ENCODE results near the gene RBMS3. TPM values are rescaled to one million over a fixed set of nuclear protein-coding genes. Genes with fewer than 3 reads are reported as not detected.

RBMS3 gene
- total and polyA plus RNA-seq, 12 donors = 8.7 to 90.1 (median 51.2) TPM

GRCh38 chr3:29591579-29591978 lies 310.7 kb downstream of the RBMS3 start:
- no peak for DNase-seq
- intact Hi-C loops (cut with DNase I) = no loop called here
- no peak overlapping the region for H3K27ac ChIP-seq
- no peaks in the 10 kb centered on the region for H3K9me3 ChIP-seq (replicated peaks in 1 of 3)
- no peak overlapping the region for H3K4me3 ChIP-seq
- TF ChIP-seq CTCF (IDR thresholded peaks at IDR 0.05) (no peak), POLR2A (IDR thresholded peaks at IDR 0.05) (no peak)
- WGBS, 4 donors = 43 to 53% (median 49%) methylated on average over 3 of the region's 3 CpGs
- H3K27me3 ChIP-seq = no peaks in the 10 kb centered on the region
- H3K36me3 ChIP-seq (replicated peaks in 1 of 2) = no peaks in the 10 kb centered on the region
- no peaks in the 10 kb centered on the region for H3K4me1 ChIP-seq (replicated peaks in 1 of 2)

- TF ChIP-seq CTCF (IDR thresholded peaks at IDR 0.05) (no peak), POLR2A (IDR thresholded peaks at IDR 0.05) (no peak)
- no peak for DNase-seq
- no peaks in the 10 kb centered on the region for H3K9me3 ChIP-seq (replicated peaks in 1 of 3)
- no peaks in the 10 kb centered on the region for H3K4me1 ChIP-seq (replicated peaks in 1 of 2)
- no peaks in the 10 kb centered on the region for H3K27me3 ChIP-seq
- H3K36me3 ChIP-seq (replicated peaks in 1 of 2) = no peaks in the 10 kb centered on the region
- intact Hi-C loops (cut with DNase I) = no loop called here
- no peak overlapping the region for H3K4me3 ChIP-seq
- H3K27ac ChIP-seq = no peak overlapping the region
- 81 to 95% (median 89%) methylated on average over 1 of the region's 1 CpG for WGBS, 4 donors
Observed at GRCh38 chr3:29593802-29594201, 312.9 kb downstream of the RBMS3 start.

- H3K4me3 ChIP-seq = no peak overlapping the region
- no peaks in the 10 kb centered on the region for H3K27me3 ChIP-seq
- no peak overlapping the region for H3K27ac ChIP-seq
- H3K4me1 ChIP-seq (replicated peaks in 1 of 2) = no peaks in the 10 kb centered on the region
- 74 to 83% (median 79%) methylated on average over 1 of the region's 1 CpG for WGBS, 4 donors
- H3K9me3 ChIP-seq (replicated peaks in 1 of 3) = no peaks in the 10 kb centered on the region
- TF ChIP-seq POLR2A (IDR thresholded peaks at IDR 0.05) (no peak), CTCF (IDR thresholded peaks at IDR 0.05) (no peak)
- H3K36me3 ChIP-seq (replicated peaks in 1 of 2) = no peaks in the 10 kb centered on the region
- intact Hi-C loops (cut with DNase I) = no loop called here
- DNase-seq = no peak
Observed at GRCh38 chr3:29594261-29594660, 313.4 kb downstream of the RBMS3 start.

GRCh38 chr3:29597376-29598008 lies 316.6 kb downstream of the RBMS3 start:
- Histone ChIP-seq H3K27me3 (no peaks in the 10 kb centered on the region), H3K4me1 (replicated peaks in 1 of 2) (no peaks in the 10 kb centered on the region), H3K27ac (no peak overlapping the region), H3K9me3 (replicated peaks in 1 of 3) (no peaks in the 10 kb centered on the region), H3K4me3 (no peak overlapping the region), H3K36me3 (replicated peaks in 1 of 2) (no peaks in the 10 kb centered on the region)
- DNase-seq = no peak
- TF ChIP-seq POLR2A (IDR thresholded peaks at IDR 0.05) (no peak), CTCF (IDR thresholded peaks at IDR 0.05) (no peak)
- intact Hi-C loops (cut with DNase I) = no loop called here
- 57 to 69% (median 63%) methylated on average over 3 of the region's 3 CpGs for WGBS, 4 donors
